Measurements from ENCODE around the gene KATNAL1.

GRCh38 chr13:30193279-30194234 is 113.8 kb downstream of the KATNAL1 start:
- TF ChIP-seq E4F1 (IDR thresholded peaks at IDR 0.05; ENCODE audit: borderline replicate concordance, partially characterized antibody) (no peak), CTCF (IDR thresholded peaks at IDR 0.05 in 2 of 3, conservative IDR thresholded peaks at IDR 0.05 in 1 of 3; ENCODE audit: control insufficient read depth in 2 of 3, extremely low read depth in 1 of 3, insufficient read depth in 1 of 3, low read depth in 3 of 3, low read length in 3 of 3) (no peak), EP300 (IDR thresholded peaks at IDR 0.05; ENCODE audit: borderline replicate concordance in 1 of 2, control insufficient read depth in 1 of 2, low read depth in 2 of 2, low read length in 2 of 2) (peak; percentile 40 to 57; a peak in 2 of 4 replicates), CEBPZ (IDR thresholded peaks at IDR 0.05; ENCODE audit: low read depth, low read length) (no peak), POLR2A (IDR thresholded peaks at IDR 0.05; ENCODE audit: low read depth, low read length) (no peak), ELK1 (IDR thresholded peaks at IDR 0.05; ENCODE audit: low read depth, low read length) (no peak), CUX1 (IDR thresholded peaks at IDR 0.05; ENCODE audit: insufficient replicate concordance, low read depth, low read length) (peak; percentile 43), PBX3 (IDR thresholded peaks at IDR 0.05; ENCODE audit: insufficient replicate concordance, low read depth, low read length) (peak; percentile 14), EZH2 (IDR thresholded peaks at IDR 0.05; ENCODE audit: borderline replicate concordance, control insufficient read depth, low read depth, low read length) (no peak)
